T-helper 9 cell (primary cell): Measurements from ENCODE around the gene AIFM1.
A peak's percentile ranks its signal among the peaks of the same experiment; 100 is the strongest.

Experiments
- DNase-seq: peaks from one replicate; pipeline ENCODE4 v3.0.0-alpha.2; 2020
- total RNA-seq, 2 donors: gene quantifications; one replicate each; lab custom pipeline; 2026; lab: John Stamatoyannopoulos, UW

AIFM1 gene
- total RNA-seq, result 11.1 to 39.5 reads per million in 2 donors

GRCh38 chrX:130165703-130166502, at the start of gene AIFM1:
Gene AIFM1 (minus strand): TSS chrX:130165841. CDS start chrX:130165656, 185 bp downstream.
- DNase-seq, result peak; percentile 72

DNA sequence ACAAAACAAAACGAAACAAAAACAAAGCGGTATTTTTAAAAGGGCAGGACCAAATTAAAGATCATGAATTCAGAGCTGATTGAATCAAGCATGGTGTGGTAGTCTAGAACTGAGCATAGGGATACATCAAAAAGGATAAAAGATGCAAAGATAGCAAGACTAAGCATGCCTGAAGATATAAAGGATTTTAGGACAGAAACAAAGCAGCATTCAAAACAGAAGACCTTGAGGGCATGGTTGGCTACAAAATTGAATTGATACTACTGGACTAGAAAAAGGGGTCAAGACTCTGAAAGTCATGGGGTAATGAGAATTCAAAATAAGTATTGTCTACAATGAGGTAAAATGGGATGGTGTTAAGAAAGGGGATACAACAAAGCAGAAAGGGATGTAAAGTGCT, 47.7 kb upstream of the AIFM1 start:
- no peak for DNase-seq

DNA sequence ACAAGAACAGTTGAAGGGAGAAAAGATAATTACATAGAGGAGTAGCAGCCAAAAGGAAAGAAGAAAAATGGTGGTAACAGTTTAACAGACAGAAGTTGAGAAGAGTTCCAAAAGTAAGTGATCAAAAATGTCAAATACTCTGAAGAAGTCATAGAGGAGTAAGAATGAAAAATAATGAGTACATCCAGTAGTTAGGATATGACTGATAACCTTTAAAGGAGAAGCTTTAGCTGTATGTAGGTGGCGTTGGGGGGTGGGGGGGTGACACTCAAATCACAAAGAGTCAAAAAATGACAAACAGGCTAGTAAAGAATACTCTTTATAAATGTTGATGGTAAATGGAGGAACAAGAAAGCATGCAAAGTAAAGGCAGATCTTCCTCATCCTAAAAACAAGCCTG, 46.7 kb upstream of the AIFM1 start:
- no peak for DNase-seq

GRCh38 chrX:130211415-130212186, 46.0 kb upstream of the AIFM1 start:
- no peak for DNase-seq

- DNase-seq, result no peak
These were observed 39.0 kb upstream of the AIFM1 start for GRCh38 chrX:130204647-130205046.

DNA sequence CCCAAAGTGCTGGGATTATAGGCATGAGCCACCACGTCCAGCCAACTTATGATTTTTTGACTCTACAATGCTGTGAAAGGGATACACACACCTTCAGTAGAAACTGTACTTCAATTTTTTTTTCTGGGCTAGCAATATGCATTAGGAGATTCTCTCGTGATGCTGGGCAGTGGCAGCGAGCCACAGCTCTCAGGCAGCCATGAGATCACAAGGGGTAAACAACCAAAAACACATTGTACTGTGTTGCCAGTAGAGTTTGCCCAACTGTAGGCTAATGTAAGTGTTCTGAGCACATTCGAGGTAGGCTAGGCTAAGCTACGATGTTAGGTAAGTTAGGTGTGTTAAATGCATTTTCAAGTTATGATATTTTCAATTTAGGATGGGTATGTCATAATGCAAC, 31.8 kb upstream of the AIFM1 start:
- no peak for DNase-seq

DNA sequence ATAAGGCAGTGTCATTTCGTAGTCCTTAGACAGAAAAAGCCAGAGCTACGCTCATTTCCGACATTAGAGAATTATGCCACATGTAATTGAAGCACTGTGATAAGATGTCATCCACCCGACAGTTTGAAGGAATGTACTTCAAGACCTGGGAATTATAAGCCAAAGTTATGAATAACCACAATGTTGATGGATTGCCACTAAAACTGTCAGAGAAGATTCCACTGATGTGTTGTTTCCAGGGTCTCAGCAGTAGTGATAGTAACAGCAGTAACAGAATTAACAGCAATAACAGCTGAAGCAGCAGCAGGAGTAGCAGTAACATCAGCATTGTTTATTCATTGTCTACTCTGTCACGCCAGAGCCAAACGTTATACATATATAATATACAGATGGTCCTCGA, 30.8 kb upstream of the AIFM1 start:
- DNase-seq, result no peak

- DNase-seq, result no peak
These were observed 25.2 kb upstream of the AIFM1 start for GRCh38 chrX:130190801-130191200.

DNA sequence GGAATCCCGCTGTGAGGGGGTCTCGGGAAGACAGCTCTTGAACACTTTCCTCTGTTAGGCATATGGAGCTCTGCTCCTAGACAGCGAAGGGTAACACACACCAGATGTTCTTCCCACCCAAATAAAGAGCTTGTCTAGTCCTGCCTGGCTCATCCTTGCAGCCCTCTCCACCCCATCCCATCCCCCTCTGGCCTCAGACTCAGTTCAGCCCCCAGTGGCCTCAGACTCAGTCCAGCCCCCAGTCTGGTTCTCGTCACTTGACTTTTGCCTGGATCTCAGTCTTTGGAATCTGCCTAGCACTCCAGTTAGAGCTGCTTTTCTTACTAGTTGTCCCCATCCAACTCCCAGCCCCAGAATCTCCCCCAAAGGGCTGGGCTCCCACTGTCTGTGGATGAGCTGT, 21.0 kb upstream of the AIFM1 start:
- DNase-seq, result no peak

- no peak for DNase-seq
These were observed 19.2 kb upstream of the AIFM1 start for GRCh38 chrX:130184857-130185256.

GRCh38 chrX:130184168-130184567, 18.5 kb upstream of the AIFM1 start:
- no peak for DNase-seq

GRCh38 chrX:130179579-130180215, 14.1 kb upstream of the AIFM1 start:
- no peak for DNase-seq

DNA sequence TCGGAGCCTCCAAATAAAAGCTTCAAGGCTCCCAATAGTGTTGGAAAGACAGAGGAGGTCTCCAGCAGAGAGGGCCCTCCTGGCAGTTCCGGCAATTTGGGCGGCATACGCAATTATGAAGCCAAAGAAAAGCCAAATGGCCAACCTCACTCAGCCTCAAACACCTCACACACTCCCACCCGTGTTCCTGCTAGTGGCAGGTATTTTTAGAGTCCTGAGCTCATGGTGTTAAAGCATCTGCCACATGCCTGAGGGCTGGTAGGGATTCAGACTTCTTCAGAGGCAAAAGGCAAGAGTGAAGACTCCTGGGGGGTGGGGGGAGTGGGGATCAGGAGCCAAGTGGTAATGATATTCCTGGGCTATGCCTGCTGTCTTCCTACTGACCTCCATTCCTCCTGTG, 13.5 kb upstream of the AIFM1 start:
- no peak for DNase-seq

DNA sequence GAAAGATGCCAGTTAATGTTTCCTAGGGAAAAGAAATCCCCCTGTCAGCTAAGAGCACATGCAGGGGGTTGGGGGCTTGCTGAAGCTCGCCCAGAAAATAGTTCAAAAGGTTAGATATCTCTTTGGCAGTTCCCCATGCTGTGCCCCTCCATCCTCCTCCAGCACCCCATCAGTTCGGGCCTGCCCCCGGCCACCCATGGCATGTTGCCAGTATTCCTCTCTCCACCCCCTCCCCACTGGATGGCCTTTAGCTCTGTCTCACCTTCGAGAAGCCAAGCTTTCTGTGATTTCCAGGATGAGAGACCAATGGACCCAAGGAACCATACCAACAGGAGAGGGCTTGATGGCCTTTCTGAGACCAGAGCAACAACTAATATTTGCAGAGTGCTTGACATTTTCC, 11.3 kb upstream of the AIFM1 start:
- no peak for DNase-seq

DNA sequence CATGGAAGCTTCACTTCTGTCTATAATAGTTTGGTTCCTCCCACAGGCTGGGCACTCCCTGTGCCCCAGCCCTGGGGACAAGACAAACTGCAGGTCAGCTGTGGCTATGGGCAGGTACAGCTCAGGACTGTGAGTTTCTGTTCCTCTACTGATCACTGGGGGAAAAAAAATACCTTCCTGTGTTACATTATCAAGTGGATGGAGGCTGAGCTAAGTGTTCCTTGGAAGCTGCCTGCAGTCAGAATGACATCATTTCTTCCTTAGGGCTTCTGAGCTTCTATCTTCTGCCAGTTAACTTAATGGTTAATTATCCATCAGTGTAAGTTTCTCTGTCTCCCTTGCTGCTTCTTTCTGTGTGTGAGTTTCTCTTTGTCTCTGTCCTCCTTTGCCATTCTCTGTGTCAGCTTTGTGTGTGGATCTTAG, 10.7 kb upstream of the AIFM1 start:
- no peak for DNase-seq

- DNase-seq, result no peak
These were observed 9.3 kb upstream of the AIFM1 start for GRCh38 chrX:130174937-130175336.

GRCh38 chrX:130174045-130174704, 8.5 kb upstream of the AIFM1 start:
- no peak for DNase-seq

- no peak for DNase-seq
These were observed 7.7 kb upstream of the AIFM1 start for GRCh38 chrX:130173190-130173895.

- no peak for DNase-seq
These were observed 6.6 kb upstream of the AIFM1 start for GRCh38 chrX:130172127-130172845.

GRCh38 chrX:130171446-130172126, 5.9 kb upstream of the AIFM1 start, which contains the start of gene RAB33A:
Gene RAB33A (plus strand): TSS chrX:130171962. CDS start chrX:130172063, 101 bp downstream.
- DNase-seq, result peak; percentile 28
